ENCODE results near the gene CCL13.

CCL13 gene

DNA sequence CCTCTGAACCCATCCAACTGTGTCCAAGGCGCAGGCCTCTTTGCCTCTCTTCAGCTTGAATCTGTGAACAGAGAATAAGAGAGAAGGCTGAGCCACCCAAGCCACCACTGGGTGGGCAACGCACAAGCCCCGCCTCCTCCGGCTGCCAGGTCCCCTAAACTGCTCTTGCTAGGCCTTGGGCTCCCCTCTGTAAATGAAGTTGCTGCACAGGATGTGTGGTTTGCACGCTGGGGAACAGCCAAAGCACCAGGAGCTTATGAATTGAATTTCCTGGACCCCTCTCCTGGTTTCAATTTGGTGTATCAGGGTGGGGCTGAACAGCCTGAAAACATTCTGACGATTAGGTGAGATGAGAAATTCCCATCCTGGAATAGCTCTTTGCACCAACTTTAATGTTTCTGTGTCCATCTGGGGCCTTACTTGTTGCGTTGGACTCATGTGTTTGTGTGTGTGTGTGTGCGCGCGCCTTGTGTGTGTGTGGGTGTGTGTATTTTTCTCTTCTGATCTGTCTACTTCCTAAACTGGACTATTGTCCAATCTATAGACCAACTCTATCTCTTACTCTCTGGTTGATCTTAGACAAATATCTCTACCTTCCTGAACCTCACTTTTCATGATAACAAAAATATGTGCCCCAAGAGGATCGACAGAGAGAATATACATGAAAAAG, 4.5 kb downstream of the CCL13 start:
- no peak overlapping the region for H3K4me3 ChIP-seq (ENCODE audit: low read depth, low read length)
- no peak for DNase-seq (ENCODE audit: low read depth)
- TF ChIP-seq, protein P1, sequence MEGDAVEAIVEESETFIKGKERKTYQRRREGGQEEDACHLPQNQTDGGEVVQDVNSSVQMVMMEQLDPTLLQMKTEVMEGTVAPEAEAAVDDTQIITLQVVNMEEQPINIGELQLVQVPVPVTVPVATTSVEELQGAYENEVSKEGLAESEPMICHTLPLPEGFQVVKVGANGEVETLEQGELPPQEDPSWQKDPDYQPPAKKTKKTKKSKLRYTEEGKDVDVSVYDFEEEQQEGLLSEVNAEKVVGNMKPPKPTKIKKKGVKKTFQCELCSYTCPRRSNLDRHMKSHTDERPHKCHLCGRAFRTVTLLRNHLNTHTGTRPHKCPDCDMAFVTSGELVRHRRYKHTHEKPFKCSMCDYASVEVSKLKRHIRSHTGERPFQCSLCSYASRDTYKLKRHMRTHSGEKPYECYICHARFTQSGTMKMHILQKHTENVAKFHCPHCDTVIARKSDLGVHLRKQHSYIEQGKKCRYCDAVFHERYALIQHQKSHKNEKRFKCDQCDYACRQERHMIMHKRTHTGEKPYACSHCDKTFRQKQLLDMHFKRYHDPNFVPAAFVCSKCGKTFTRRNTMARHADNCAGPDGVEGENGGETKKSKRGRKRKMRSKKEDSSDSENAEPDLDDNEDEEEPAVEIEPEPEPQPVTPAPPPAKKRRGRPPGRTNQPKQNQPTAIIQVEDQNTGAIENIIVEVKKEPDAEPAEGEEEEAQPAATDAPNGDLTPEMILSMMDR (conservative IDR thresholded peaks at IDR 0.05; ENCODE audit: low read depth, low read length), result no peak

DNA sequence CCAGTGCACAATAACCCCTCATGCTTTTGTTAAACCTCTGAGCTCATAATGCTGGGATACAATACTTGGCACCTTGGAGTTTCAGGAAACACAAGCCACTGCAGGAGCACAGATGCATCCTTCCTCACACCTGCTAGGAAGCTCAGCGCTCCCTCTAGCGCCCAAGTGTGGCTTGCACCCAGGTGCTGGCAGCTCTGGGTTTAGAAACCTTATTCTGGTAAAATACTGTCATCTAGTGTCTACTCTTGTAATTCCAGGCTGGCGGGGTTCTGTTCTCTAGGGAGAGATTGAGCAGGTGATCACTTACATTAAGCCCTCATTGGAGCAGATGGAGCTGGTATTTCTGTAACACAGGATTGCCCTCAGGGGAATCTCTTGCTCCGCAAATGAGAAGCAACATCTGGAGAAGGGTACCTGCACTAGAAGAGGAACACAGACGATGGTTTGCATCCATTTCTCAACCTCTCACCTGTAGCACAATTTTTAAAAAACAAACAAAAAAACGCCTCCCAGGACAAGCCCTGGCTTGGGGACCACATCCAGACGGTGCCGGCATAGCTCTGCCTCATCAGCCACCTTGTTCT, 5.3 kb downstream of the CCL13 start:
- TF ChIP-seq, protein P1 (conservative IDR thresholded peaks at IDR 0.05; ENCODE audit: low read depth, low read length), result peak; percentile 100
- DNase-seq (ENCODE audit: low read depth), result peak; percentile 94
- H3K4me3 ChIP-seq (ENCODE audit: low read depth, low read length), result no peak overlapping the region

DNA sequence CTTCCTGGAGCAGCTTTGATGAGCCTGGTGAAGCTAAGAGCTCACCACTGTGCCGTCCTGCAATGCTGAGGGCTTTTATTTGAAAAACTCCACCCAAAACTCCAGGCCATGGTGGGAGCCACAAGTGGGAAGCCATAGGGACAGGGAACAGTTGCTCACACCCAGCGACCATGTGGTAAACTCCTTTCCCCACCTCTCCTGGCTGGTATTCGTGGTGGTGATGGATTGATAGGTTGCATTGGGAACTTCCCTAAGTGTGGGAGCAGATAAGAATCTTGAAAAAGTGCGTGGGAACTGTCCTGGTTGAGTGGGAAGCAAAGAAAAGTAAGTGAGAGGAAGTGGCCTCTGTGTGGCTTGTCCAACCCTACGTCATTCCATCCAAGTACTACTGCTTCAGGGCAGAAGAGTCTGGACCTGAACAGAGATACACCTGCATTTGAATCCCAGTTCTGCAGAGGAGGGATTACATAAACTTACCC, 6.9 kb downstream of the CCL13 start, which contains the start of gene CCL1:
Gene CCL1 (minus strand): TSS at position 51 of the 479 bp plus-strand sequence. CDS start 72 bp downstream, outside the sequence.
- TF ChIP-seq, protein P1 (conservative IDR thresholded peaks at IDR 0.05; ENCODE audit: low read depth, low read length), result no peak
- no peak for DNase-seq (ENCODE audit: low read depth)
- H3K4me3 ChIP-seq (ENCODE audit: low read depth, low read length), result no peak within 1 kb of the TSS

DNA sequence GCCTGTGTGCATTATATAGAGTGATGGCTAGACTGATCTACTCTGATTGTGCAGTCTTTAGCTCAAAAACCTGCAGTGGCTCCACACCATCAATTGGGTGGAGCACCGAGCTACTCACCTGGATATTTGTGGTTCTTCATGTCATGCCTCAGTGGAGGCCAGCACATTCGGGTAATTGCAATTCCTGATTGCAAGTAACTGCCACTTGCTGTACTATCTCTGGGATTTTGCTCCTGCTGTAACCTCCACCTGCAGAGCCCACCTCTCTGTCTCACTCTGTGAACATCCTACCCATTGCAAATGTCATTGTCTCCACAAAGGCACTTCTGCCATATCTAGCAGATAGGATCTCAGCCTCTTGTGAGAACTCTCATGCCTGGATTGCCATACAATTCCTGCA, 8.5 kb downstream of the CCL13 start:
- TF ChIP-seq, protein P1 (conservative IDR thresholded peaks at IDR 0.05; ENCODE audit: low read depth, low read length), result no peak
- H3K4me3 ChIP-seq (ENCODE audit: low read depth, low read length), result no peak overlapping the region
- no peak for DNase-seq (ENCODE audit: low read depth)

DNA sequence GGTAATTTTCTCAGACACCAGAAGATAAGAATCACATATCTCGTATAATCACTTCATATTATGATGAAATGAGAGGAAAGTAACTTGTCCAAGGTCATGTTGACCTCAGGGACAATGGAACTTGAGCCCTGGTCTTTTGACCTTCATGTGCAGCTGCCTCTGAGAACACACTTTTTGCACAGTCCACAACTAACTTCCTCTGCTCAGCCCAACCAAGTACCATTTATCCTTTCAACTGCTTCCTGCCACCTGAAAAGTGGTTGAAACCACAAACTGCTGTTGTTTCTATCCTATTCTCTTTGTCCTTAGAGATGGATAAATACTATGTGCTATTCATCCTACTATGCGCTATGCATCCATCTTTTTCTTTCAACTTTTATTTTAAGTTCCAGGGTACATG, 9.1 kb downstream of the CCL13 start:
- H3K4me3 ChIP-seq (ENCODE audit: low read depth, low read length), result no peak overlapping the region
- TF ChIP-seq, protein P1 (conservative IDR thresholded peaks at IDR 0.05; ENCODE audit: low read depth, low read length), result no peak
- no peak for DNase-seq (ENCODE audit: low read depth)

DNA sequence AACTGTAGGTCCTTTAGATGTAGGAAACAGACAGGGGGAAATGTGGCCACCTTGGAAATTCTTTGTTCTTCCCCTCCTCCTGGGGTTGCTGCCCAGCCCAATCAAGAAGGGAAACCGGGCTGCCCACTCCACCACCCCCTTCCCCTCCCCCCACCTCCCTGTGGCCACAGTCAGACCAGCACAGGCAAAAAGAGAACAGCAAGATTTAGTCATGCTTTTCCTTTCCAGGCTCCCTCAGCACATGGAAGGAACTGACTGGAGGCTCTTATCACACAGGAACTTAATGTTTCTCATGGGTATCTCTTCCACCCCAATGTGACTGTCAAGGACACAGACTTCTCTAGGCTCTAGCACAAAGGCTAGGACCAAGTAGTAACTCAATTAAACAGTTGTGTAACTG, 9.7 kb downstream of the CCL13 start:
- H3K4me3 ChIP-seq (ENCODE audit: low read depth, low read length), result no peak overlapping the region
- TF ChIP-seq, protein P1 (conservative IDR thresholded peaks at IDR 0.05; ENCODE audit: low read depth, low read length), result no peak
- DNase-seq (ENCODE audit: low read depth), result no peak

Measured in choroid plexus epithelial cell (primary cell).